Smooth muscle cell (in vitro differentiated cells): Measurements from ENCODE around the gene GOLGA6C. TPM values are rescaled to one million over a fixed set of nuclear protein-coding genes. Genes with fewer than 3 reads are reported as not detected.
"Not testable (repeated sequence)": the region's sequence is repeated elsewhere in the genome, so short reads cannot be mapped to it uniquely, and the experiment has no call there.

Experiments
- DNase-seq: peaks from one replicate; lab custom pipeline; 2025; ENCODE audit not compliant: unreplicated experiment; lab: John Stamatoyannopoulos, UW
- H2AFZ ChIP-seq: fragments of 200-600 bp; sonication (generic); 2 replicates; pipeline ENCODE4 v1.6.0; 2016; ENCODE audit warnings: antibody characterized with exemption, low read depth, mild to moderate bottlenecking
- H3F3A ChIP-seq: fragments of 200-600 bp; sonication (generic); 2 replicates; pipeline ENCODE4 v1.6.0; 2017; ENCODE audit warnings: antibody characterized with exemption, low read depth
- H3K27ac ChIP-seq: fragments of 200-600 bp; sonication (generic); 2 replicates; pipeline ENCODE4 v1.5.1; 2016; ENCODE audit warnings: low read depth, mild to moderate bottlenecking
- H3K27me3 ChIP-seq: fragments of 200-600 bp; sonication (generic); 2 replicates; pipeline ENCODE4 v1.6.1; 2016; ENCODE audit warnings: low read depth, mild to moderate bottlenecking
- H3K36me3 ChIP-seq: fragments of 200-600 bp; sonication (generic); 2 replicates; pipeline ENCODE4 v1.5.1; 2016; ENCODE audit warnings: low read depth
- H3K4me1 ChIP-seq: fragments of 200-600 bp; sonication (generic); 2 replicates; pipeline ENCODE4 v1.5.1; 2016; ENCODE audit warnings: low read depth
- H3K4me2 ChIP-seq: fragments of 200-600 bp; sonication (generic); 2 replicates; pipeline ENCODE4 v1.6.0; 2016; ENCODE audit warnings: mild to moderate bottlenecking
- H3K4me3 ChIP-seq: fragments of 200-600 bp; sonication (generic); 2 replicates; pipeline ENCODE4 v1.5.1; 2016; ENCODE audit warnings: mild to moderate bottlenecking
- H3K79me2 ChIP-seq: fragments of 200-600 bp; sonication (generic); 2 replicates; pipeline ENCODE4 v1.6.0; 2016; ENCODE audit warnings: low read depth, mild to moderate bottlenecking
- H3K9ac ChIP-seq: fragments of 200-600 bp; sonication (generic); 2 replicates; pipeline ENCODE4 v1.6.0; 2016; ENCODE audit warnings: low read depth
- H3K9me3 ChIP-seq: fragments of 200-600 bp; sonication (generic); replicated peaks from 2 replicates; pipeline ENCODE4 v1.5.1; 2016; ENCODE audit warnings: low read depth
- H4K20me1 ChIP-seq: fragments of 200-600 bp; sonication (generic); 2 replicates; pipeline ENCODE4 v1.6.0; 2016; ENCODE audit warnings: low read depth
- CTCF ChIP-seq: fragments of 200-600 bp; sonication (generic); IDR thresholded peaks from 2 replicates; pipeline ENCODE4 v1.5.1; 2017; ENCODE audit warnings: borderline replicate concordance, mild to moderate bottlenecking, antibody characterized with exemption; ENCODE audit not compliant: insufficient read depth, poor library complexity, severe bottlenecking
- WGBS: methylation state at CpG from one replicate; pipeline ENCODE4 v1.1.7; 2016; ENCODE audit warnings: low lambda C conversion rate; 5-methylcytosine and 5-hydroxymethylcytosine counted together
- polyA plus RNA-seq: library from polyadenylated mRNA; unstranded; fragments of >200 nt; fragmentation: Nextera tagmentation; extraction: Ambion mirVana; gene quantifications from 2 replicates; pipeline ENCODE4 v1.2.1, GENCODE V29; 2016
- total RNA-seq: library from RNA; depleted of rRNA; stranded (reverse); fragments of >200 nt; gene quantifications from 2 replicates; pipeline ENCODE4 v1.2.3, GENCODE V29; 2014

GOLGA6C gene
- total and polyA plus RNA-seq, 2 experiments from 2014 or later = not detected

GRCh38 chr15:75225951-75226732 lies 32.0 kb upstream of the GOLGA6C start:
- H3F3A ChIP-seq = no peaks in the 10 kb centered on the region
- 96% methylated on average over 15 of the region's 16 CpGs for WGBS
- H3K79me2 ChIP-seq = no peaks in the 10 kb centered on the region
- H3K27ac ChIP-seq = no peak overlapping the region
- H3K4me2 ChIP-seq = no peak overlapping the region
- no peaks in the 10 kb centered on the region for H3K9me3 ChIP-seq
- no peak overlapping the region for H2AFZ ChIP-seq
- TF ChIP-seq CTCF = no peak
- H3K4me1 ChIP-seq = no peaks in the 10 kb centered on the region
- H3K27me3 ChIP-seq = peaks cover 6% of the 10 kb centered on the region
- no peaks in the 10 kb centered on the region for H4K20me1 ChIP-seq
- H3K36me3 ChIP-seq = no peaks in the 10 kb centered on the region
- H3K4me3 ChIP-seq = no peak overlapping the region
- DNase-seq = no peak
- H3K9ac ChIP-seq = no peak overlapping the region

GRCh38 chr15:75227112-75227511 lies 31.0 kb upstream of the GOLGA6C start:
- not testable (repeated sequence) for H3K4me2 ChIP-seq, H2AFZ ChIP-seq, H3K9me3 ChIP-seq, H4K20me1 ChIP-seq, DNase-seq, H3K4me3 ChIP-seq, H3K27ac ChIP-seq, H3K79me2 ChIP-seq, H3F3A ChIP-seq, H3K27me3 ChIP-seq, H3K9ac ChIP-seq, H3K4me1 ChIP-seq, H3K36me3 ChIP-seq
- 29% methylated on average over 7 of the region's 7 CpGs for WGBS

GRCh38 chr15:75227663-75228280 lies 30.4 kb upstream of the GOLGA6C start:
- Histone ChIP-seq H3K4me3 (no peak overlapping the region), H3K9ac (no peak overlapping the region), H3K9me3 (no peaks in the 10 kb centered on the region), H3K79me2 (no peaks in the 10 kb centered on the region), H3K4me2 (no peak overlapping the region), H3K36me3 (no peaks in the 10 kb centered on the region), H4K20me1 (no peaks in the 10 kb centered on the region), H3K27me3 (peaks cover 7% of the 10 kb centered on the region), H2AFZ (no peak overlapping the region), H3K27ac (no peak overlapping the region), H3F3A (no peaks in the 10 kb centered on the region), H3K4me1 (no peaks in the 10 kb centered on the region)
- no peak for DNase-seq
- WGBS = 90% methylated on average over 8 of the region's 13 CpGs
- TF ChIP-seq CTCF = no peak

GRCh38 chr15:75228787-75229186 lies 29.3 kb upstream of the GOLGA6C start:
- Histone ChIP-seq H3K4me1 (no peaks in the 10 kb centered on the region), H3K9ac (no peak overlapping the region), H3K27ac (no peak overlapping the region), H3F3A (no peaks in the 10 kb centered on the region), H3K27me3 (peaks cover 12% of the 10 kb centered on the region), H3K4me3 (no peak overlapping the region), H3K36me3 (no peaks in the 10 kb centered on the region), H4K20me1 (no peaks in the 10 kb centered on the region), H3K9me3 (no peaks in the 10 kb centered on the region), H3K4me2 (no peak overlapping the region), H3K79me2 (no peaks in the 10 kb centered on the region), H2AFZ (no peak overlapping the region)
- no peak for TF ChIP-seq CTCF
- no peak for DNase-seq
- WGBS = 92% methylated on average over 9 of the region's 9 CpGs
